ENCODE measurements around the gene DPH6.

DNA sequence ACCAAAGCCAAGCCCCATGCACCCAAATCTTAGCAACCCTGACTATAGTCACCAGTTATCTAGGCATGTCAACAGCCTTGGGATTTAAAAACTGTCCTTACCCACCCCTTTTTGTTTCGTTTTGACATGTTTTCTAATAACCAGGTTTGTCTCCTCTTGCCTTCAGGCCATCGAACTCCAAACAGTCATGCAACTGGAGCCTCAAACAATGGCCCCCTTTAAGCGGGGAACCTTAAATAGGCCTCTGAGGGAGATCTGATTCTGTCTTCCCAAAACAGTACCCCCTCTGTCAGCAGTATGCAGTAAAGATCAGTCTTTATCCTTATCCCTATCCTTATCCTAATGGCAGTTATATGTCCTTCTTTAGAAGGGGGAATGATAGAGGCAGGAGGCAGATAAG lies 105.7 kb downstream of the DPH6 start:
- no peak for TF ChIP-seq POLR2A (IDR thresholded peaks at IDR 0.05; ENCODE audit: low read depth)
- no peak for TF ChIP-seq CTCF (IDR thresholded peaks at IDR 0.05)
- TF ChIP-seq POLR2AphosphoS5 (IDR thresholded peaks at IDR 0.05) = no peak

Data from esophagus muscularis mucosa (tissue), 3 donors.